GM12873 (cell line): ENCODE measurements around the gene FBXO21.
A peak's percentile ranks its signal among the peaks of the same experiment; 100 is the strongest.

Experiments used
- TF ChIP-seq, protein P1 (sequence below): IDR thresholded peaks from 2 replicates; pipeline ENCODE4 v1.5.1; 2012; ENCODE audit warnings: low read depth, mild to moderate bottlenecking, moderate library complexity, low read length, control low read depth; ENCODE audit not compliant: insufficient read depth; ENCODE audit errors: missing control alignments

The FBXO21 gene, protein sequence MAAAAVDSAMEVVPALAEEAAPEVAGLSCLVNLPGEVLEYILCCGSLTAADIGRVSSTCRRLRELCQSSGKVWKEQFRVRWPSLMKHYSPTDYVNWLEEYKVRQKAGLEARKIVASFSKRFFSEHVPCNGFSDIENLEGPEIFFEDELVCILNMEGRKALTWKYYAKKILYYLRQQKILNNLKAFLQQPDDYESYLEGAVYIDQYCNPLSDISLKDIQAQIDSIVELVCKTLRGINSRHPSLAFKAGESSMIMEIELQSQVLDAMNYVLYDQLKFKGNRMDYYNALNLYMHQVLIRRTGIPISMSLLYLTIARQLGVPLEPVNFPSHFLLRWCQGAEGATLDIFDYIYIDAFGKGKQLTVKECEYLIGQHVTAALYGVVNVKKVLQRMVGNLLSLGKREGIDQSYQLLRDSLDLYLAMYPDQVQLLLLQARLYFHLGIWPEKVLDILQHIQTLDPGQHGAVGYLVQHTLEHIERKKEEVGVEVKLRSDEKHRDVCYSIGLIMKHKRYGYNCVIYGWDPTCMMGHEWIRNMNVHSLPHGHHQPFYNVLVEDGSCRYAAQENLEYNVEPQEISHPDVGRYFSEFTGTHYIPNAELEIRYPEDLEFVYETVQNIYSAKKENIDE

DNA sequence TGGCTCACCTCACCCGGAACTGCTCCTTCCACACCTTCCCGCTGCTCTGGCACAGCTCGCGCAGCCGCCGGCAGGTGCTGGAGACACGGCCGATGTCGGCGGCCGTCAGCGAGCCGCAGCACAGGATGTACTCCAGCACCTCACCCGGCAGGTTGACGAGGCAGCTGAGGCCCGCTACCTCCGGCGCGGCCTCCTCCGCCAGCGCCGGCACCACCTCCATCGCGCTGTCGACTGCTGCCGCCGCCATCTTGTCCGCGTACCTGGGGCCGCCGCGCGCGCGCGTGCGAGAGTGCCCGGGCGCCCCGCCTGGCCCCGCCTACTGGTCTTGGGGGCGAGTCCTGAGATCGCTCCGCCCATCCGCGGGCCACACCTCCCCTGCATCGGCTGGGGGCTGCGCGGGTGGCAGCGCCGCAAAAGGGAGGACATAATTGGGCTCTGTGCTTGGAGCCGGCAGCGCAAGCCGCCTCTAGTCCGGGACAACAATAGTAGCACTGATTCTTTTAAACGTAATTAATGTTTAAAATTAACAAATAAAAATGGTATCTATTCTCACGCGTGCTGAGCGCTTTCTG is at the start of gene FBXO21:
Gene FBXO21, minus strand, starts transcription at position 261 of the 572 bp plus-strand sequence. Its CDS starts 14 bp downstream, at position 247.
- TF ChIP-seq, protein P1, sequence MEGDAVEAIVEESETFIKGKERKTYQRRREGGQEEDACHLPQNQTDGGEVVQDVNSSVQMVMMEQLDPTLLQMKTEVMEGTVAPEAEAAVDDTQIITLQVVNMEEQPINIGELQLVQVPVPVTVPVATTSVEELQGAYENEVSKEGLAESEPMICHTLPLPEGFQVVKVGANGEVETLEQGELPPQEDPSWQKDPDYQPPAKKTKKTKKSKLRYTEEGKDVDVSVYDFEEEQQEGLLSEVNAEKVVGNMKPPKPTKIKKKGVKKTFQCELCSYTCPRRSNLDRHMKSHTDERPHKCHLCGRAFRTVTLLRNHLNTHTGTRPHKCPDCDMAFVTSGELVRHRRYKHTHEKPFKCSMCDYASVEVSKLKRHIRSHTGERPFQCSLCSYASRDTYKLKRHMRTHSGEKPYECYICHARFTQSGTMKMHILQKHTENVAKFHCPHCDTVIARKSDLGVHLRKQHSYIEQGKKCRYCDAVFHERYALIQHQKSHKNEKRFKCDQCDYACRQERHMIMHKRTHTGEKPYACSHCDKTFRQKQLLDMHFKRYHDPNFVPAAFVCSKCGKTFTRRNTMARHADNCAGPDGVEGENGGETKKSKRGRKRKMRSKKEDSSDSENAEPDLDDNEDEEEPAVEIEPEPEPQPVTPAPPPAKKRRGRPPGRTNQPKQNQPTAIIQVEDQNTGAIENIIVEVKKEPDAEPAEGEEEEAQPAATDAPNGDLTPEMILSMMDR: no peak

DNA sequence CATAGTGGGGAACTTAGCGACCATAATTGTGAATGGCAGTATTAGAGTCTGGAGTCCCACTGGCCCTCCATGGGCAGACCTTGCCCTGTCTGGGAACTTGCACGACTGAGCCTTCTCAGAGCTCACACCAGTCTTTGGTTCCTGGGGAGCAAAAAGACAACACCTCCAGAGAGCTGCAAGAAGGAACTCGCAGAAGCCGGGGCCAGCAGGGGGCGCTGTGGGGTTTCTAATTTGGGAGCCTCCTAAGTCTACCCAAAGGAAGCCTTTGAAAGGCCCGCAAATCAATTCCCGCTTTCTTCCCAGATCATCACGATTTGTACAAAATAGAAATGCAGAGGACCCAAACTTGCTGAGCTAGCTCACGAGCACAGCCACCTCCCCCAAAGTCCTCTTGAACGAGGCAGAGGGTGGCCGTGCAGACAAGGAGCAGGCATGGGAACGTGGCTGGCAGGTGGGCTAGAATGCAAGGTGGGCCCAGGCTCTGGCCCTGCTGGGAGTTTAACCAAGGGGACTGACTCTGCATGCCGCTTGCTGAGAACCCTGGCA is 46.3 kb upstream of the FBXO21 start:
- TF ChIP-seq, protein P1: peak; percentile 88

DNA sequence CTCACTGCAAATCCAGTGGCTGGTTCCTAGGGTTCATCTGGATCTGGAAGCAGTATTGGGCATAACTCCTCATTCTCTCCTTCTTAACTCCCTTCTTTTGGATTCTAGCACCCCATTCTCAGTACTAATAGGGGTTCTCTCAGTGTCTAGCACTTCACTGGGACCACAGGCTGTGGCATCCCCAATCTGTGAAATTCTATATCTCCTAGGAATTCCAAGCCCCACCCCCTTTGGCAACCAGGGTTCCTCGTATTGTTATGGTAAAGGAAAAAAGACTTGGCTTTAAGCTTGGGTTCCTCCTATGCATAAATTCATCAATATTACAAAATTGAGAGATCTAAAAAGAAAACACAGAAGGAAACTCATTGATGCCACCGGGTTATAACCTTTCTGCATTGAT is 45.0 kb upstream of the FBXO21 start:
- TF ChIP-seq, protein P1: no peak

DNA sequence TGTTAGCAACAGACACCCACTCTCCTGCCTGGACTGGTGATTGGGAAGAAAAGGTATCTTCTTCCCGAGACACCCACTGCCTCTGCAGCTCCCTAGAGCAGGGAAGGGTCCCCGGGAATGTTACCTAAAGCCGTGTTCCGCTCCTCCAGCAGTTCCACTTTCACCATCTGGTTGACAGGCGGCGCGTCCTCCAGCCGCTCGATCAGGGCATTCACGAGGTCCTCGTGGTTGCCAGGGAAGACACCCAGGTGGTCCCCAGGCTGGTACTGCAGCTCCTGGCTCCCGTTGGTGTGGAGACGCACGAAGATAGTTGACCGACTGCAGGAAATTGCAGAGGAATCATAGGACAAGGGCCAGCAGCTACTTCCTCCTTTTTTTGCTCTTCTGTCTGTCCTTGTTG is 44.2 kb upstream of the FBXO21 start:
- TF ChIP-seq, protein P1: no peak

DNA sequence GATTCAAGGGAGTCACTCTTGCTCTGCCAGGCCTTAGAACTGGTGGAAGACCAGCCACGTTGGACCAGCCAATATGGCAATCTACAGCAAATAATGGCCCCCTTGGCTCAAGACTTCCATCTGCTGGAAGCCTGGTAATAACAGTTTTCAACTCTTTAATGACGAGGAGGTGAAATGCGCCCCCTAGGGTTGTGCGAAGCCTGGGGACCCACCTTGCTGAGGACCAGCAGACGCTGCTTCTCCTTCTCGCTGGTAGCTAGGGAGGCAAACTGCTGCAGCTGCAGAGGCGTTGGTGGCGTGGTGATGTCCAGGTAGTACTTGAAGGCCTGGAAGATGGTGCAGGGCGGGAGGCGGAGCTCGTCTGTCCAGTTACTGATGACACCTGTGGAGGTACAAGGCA is 41.5 kb upstream of the FBXO21 start:
- TF ChIP-seq, protein P1: peak; percentile 23

DNA sequence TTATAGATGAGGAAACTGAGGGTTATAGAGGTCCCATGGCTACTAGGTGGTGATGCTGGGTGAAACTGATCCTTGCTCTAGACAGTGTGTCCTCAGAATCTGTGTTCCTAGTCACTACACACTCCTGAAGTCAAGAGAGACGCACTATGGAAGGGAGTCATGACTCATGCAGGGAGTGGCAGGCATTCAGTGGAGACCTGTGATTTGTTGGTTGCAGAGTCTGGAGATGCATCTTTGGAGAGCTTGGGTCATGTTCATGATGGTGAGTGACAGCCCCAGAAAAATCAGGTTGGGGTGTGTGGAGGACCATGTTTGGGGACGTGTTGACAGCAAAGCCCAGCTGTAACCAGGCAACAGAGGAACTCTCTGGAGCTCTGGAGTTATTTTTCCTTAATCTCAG is 38.0 kb upstream of the FBXO21 start:
- TF ChIP-seq, protein P1: no peak
